Fibroblast of lung (primary cell): Measurements from ENCODE around the gene TIPRL. TPM values are rescaled to one million over a fixed set of nuclear protein-coding genes. Genes with fewer than 3 reads are reported as not detected.

Source experiments
- DNase-seq, 2 donors: peaks; one replicate each; pipeline versions ENCODE4 v3.0.0 to v3.0.0-alpha.2; 2010; ENCODE audit warnings: low read depth in 2 of 2
- H2AFZ ChIP-seq: 2 replicates; pipeline ENCODE4 v1.5.1; 2012; ENCODE audit warnings: low read length, control low read depth, inconsistent platforms
- H3K27ac ChIP-seq: 2 replicates; pipeline ENCODE4 v1.5.1; 2011; ENCODE audit warnings: low read length, control low read depth; ENCODE audit not compliant: insufficient read depth
- H3K27me3 ChIP-seq: 2 replicates; pipeline ENCODE4 v1.5.1; 2011; ENCODE audit warnings: mild to moderate bottlenecking, low read length; ENCODE audit not compliant: control insufficient read depth, insufficient read depth
- H3K36me3 ChIP-seq: 2 replicates; pipeline ENCODE4 v1.5.1; 2011; ENCODE audit warnings: low read length; ENCODE audit not compliant: control insufficient read depth, insufficient read depth
- H3K4me1 ChIP-seq: 2 replicates; pipeline ENCODE4 v1.5.1; 2011; ENCODE audit warnings: low read length; ENCODE audit not compliant: control insufficient read depth, insufficient read depth; ENCODE audit errors: extremely low read depth
- H3K4me2 ChIP-seq: 2 replicates; pipeline ENCODE4 v1.5.1; 2011; ENCODE audit warnings: low read length, control low read depth; ENCODE audit not compliant: insufficient read depth; ENCODE audit errors: extremely low read depth
- H3K4me3 ChIP-seq, 4 experiments: fragments of 200-600 bp in 1 of 4; sonication (generic) in 1 of 4; replicated peaks in 1 of 4; 2 replicates each; pipeline ENCODE4 v1.5.1; 2011 to 2016; ENCODE audit warnings: low read length in 4 of 4, low read depth in 3 of 4, mild to moderate bottlenecking in 3 of 4, control low read depth in 2 of 4, inconsistent platforms in 1 of 4, mixed read lengths in 1 of 4; ENCODE audit not compliant: insufficient read depth in 1 of 4; ENCODE audit errors: control extremely low read depth in 1 of 4
- H3K79me2 ChIP-seq: 2 replicates; pipeline ENCODE4 v1.5.1; 2012; ENCODE audit warnings: mild to moderate bottlenecking, low read length, inconsistent platforms; ENCODE audit not compliant: control insufficient read depth, insufficient read depth
- H3K9ac ChIP-seq: 2 replicates; pipeline ENCODE4 v1.5.1; 2011; ENCODE audit warnings: mild to moderate bottlenecking, low read length, control low read depth; ENCODE audit not compliant: insufficient read depth
- H3K9me3 ChIP-seq: 2 replicates; pipeline ENCODE4 v1.5.1; 2012; ENCODE audit warnings: low read depth, low read length; ENCODE audit not compliant: control insufficient read depth, insufficient read depth
- H4K20me1 ChIP-seq: 2 replicates; pipeline ENCODE4 v1.5.1; 2011; ENCODE audit warnings: low read length; ENCODE audit not compliant: control insufficient read depth, insufficient read depth; ENCODE audit errors: extremely low read depth
- CTCF ChIP-seq, 2 donors: IDR thresholded peaks in 1 of 2; conservative IDR thresholded peaks in 1 of 2; 1 replicate in 1 of 2; 2 replicates in 1 of 2; pipeline ENCODE4 v1.5.1; 2011 to 2012; ENCODE audit warnings: low read length in 2 of 2, control low read depth in 1 of 2, inconsistent platforms in 1 of 2, low read depth in 1 of 2, mild to moderate bottlenecking in 1 of 2
- EZH2 ChIP-seq: IDR thresholded peaks from 2 replicates; pipeline ENCODE4 v1.5.1; 2012; ENCODE audit warnings: low read length, control low read depth, mild to moderate bottlenecking; ENCODE audit errors: missing control alignments
- polyA plus RNA-seq, 2 donors: library from polyadenylated mRNA; depleted of rRNA in 1 of 2; stranded (reverse) in 1 of 2; unstranded in 1 of 2; fragments of >200 nt; gene quantifications; 2 replicates each; pipeline ENCODE4 v1.2.1, GENCODE V29; 2011 to 2012; ENCODE audit warnings: missing spikeins in 1 of 2
- total RNA-seq: library from RNA; depleted of rRNA; stranded (reverse); fragments of >200 nt; gene quantifications from 2 replicates; pipeline ENCODE4 v1.2.1, GENCODE V29; 2014

The TIPRL gene
- total and polyA plus RNA-seq, 2 donors (not counting 1 experiment from before 2014, with no cell fraction given), result 34.7 to 40.9 TPM

DNA sequence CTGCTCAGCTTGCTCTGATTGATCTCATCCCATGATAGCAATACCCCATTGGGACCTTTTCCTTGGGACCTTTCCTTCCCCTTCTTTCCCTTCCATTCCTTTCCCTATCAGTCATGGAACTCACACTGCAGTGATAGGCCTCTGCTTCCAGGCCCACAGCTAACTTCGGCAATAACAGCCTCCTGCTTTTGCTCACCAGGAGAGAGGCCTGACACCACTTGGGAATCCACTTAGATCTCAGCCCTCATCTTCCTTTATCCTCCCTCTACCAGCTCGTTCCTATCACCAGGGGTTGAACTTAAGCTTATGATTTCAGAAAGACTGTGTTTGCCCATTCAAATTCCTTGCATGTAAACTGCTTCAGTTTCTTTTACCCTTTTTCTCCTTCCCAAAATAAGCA, 11.0 kb upstream of the TIPRL start:
- Histone ChIP-seq H3K9ac (no peak overlapping the region), H3K36me3 (no peaks in the 10 kb centered on the region), H3K27me3 (no peaks in the 10 kb centered on the region), H3K9me3 (no peaks in the 10 kb centered on the region), H3K79me2 (no peaks in the 10 kb centered on the region), H3K4me2 (no peak overlapping the region), H3K4me1 (no peaks in the 10 kb centered on the region), H3K27ac (no peak overlapping the region), H3K4me3 (no peak overlapping the region), H2AFZ (peak overlapping the region; percentile 12), H4K20me1 (no peaks in the 10 kb centered on the region)
- no peak for DNase-seq
- TF ChIP-seq CTCF (conservative IDR thresholded peaks at IDR 0.05 in 1 of 2, IDR thresholded peaks at IDR 0.05 in 1 of 2; ENCODE audit: low read depth in 1 of 2, low read length in 2 of 2), result no peak
- TF ChIP-seq EZH2, result no peak

GRCh38 chr1:168170564-168171508, 7.9 kb upstream of the TIPRL start:
- TF ChIP-seq EZH2, result no peak
- no peak for TF ChIP-seq CTCF (conservative IDR thresholded peaks at IDR 0.05 in 1 of 2, IDR thresholded peaks at IDR 0.05 in 1 of 2; ENCODE audit: low read depth in 1 of 2, low read length in 2 of 2)
- Histone ChIP-seq H3K4me3 (no peak overlapping the region), H3K4me2 (no peak overlapping the region), H3K79me2 (no peaks in the 10 kb centered on the region), H4K20me1 (no peaks in the 10 kb centered on the region), H3K4me1 (no peaks in the 10 kb centered on the region), H2AFZ (peak overlapping the region; percentile 16), H3K9ac (no peak overlapping the region), H3K27ac (no peak overlapping the region), H3K27me3 (no peaks in the 10 kb centered on the region), H3K36me3 (no peaks in the 10 kb centered on the region), H3K9me3 (no peaks in the 10 kb centered on the region)
- DNase-seq, result no peak

- Histone ChIP-seq H3K79me2 (no peaks in the 10 kb centered on the region), H3K4me1 (no peaks in the 10 kb centered on the region), H3K27me3 (no peaks in the 10 kb centered on the region), H3K36me3 (no peaks in the 10 kb centered on the region), H3K4me2 (no peak overlapping the region), H3K9ac (no peak overlapping the region), H3K27ac (no peak overlapping the region), H3K9me3 (no peaks in the 10 kb centered on the region), H4K20me1 (no peaks in the 10 kb centered on the region), H2AFZ (no peak overlapping the region), H3K4me3 (no peak overlapping the region)
- TF ChIP-seq CTCF (conservative IDR thresholded peaks at IDR 0.05 in 1 of 2, IDR thresholded peaks at IDR 0.05 in 1 of 2; ENCODE audit: low read depth in 1 of 2, low read length in 2 of 2), result no peak
- no peak for TF ChIP-seq EZH2
- no peak for DNase-seq
These were observed 6.4 kb upstream of the TIPRL start for GRCh38 chr1:168172250-168172915.
